Calu3 (cell line): ENCODE results near the gene PDZD7. TPM values are rescaled to one million over a fixed set of nuclear protein-coding genes. Genes with fewer than 3 reads are reported as not detected.

Experiments used
- BruUV-seq: library from RNA; stranded (reverse); fragments of 400-500 nt; replicated peaks from 2 replicates; lab custom pipeline; 2021; lab: Mats Ljungman, UMichigan
- CTCF ChIA-PET: fragments of 300-600 bp; sonication (Branson Sonifier 250); formaldehyde crosslinking; loops from one replicate; lab custom pipeline; 2022; ENCODE audit warnings: antibody characterized with exemption; lab: Charles Lee
- DNase-seq: peaks from one replicate; pipeline ENCODE4 v3.0.0; 2022
- H3K27ac Mint-ChIP-seq: one replicate; pipeline ENCODE4 v1.8.0; 2022; ENCODE audit warnings: mixed read lengths; ENCODE audit not compliant: unreplicated experiment
- H3K27me3 Mint-ChIP-seq: one replicate; pipeline ENCODE4 v1.8.0; 2022; ENCODE audit warnings: mixed read lengths; ENCODE audit not compliant: unreplicated experiment
- H3K36me3 Mint-ChIP-seq: one replicate; pipeline ENCODE4 v1.8.0; 2022; ENCODE audit warnings: mild to moderate bottlenecking, moderate library complexity, mixed read lengths; ENCODE audit not compliant: insufficient read depth, unreplicated experiment
- H3K4me1 Mint-ChIP-seq: one replicate; pipeline ENCODE4 v1.8.0; 2022; ENCODE audit warnings: mild to moderate bottlenecking, low read depth, mixed read lengths; ENCODE audit not compliant: unreplicated experiment
- H3K4me3 Mint-ChIP-seq: one replicate; pipeline ENCODE4 v1.8.0; 2022; ENCODE audit warnings: mild to moderate bottlenecking, low read depth, moderate library complexity, mixed read lengths; ENCODE audit not compliant: unreplicated experiment
- H3K9me3 Mint-ChIP-seq: one replicate; pipeline ENCODE4 v1.8.0; 2022; ENCODE audit warnings: low read depth, mixed read lengths; ENCODE audit not compliant: unreplicated experiment
- intact Hi-C: fragments of 100-400 bp; cut with micrococcal nuclease; formaldehyde crosslinking; loops from one replicate; pipeline ENCODE4 v1.10.0; 2022; ENCODE audit not compliant: unreplicated experiment
- total RNA-seq: library from RNA; stranded (reverse); gene quantifications from 2 replicates; pipeline ENCODE4 v1.2.3, GENCODE V29; 2022
- TF ChIP-seq, protein P1 (sequence below): fragments of 200-600 bp; IDR thresholded peaks from one replicate; pipeline ENCODE4 v1.8.0; 2022; ENCODE audit warnings: antibody characterized with exemption; ENCODE audit not compliant: unreplicated experiment

Gene PDZD7
- total RNA-seq, 1 experiment from 2014 or later: 1.3 TPM

DNA sequence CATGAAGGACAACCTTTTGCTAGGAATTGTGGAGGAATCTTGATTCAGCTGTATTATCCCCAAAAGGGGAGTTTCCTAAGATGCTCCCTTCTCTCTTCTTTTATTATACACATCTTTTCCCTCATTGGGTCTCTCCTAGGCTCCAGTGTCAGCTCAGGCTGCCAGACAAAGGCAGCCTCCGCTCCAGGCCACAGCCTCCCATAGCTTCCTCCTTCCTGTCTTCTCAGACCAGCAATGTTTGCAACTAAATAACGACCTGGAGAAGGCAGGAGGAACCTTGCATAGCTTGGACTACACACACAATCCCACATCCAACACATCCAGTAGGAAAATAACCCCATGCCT lies 12.4 kb upstream of the PDZD7 start:
- Mint-ChIP-seq H3K27me3 (peaks cover 19% of the 10 kb centered on the region), H3K27ac (peak overlapping the region; percentile 99), H3K9me3 (no peaks in the 10 kb centered on the region), H3K4me3 (peak overlapping the region; percentile 88), H3K36me3 (peaks cover 20% of the 10 kb centered on the region), H3K4me1 (peaks cover 20% of the 10 kb centered on the region)
- TSS peak; percentile 65 for BruUV-seq
- TF ChIP-seq, protein P1, sequence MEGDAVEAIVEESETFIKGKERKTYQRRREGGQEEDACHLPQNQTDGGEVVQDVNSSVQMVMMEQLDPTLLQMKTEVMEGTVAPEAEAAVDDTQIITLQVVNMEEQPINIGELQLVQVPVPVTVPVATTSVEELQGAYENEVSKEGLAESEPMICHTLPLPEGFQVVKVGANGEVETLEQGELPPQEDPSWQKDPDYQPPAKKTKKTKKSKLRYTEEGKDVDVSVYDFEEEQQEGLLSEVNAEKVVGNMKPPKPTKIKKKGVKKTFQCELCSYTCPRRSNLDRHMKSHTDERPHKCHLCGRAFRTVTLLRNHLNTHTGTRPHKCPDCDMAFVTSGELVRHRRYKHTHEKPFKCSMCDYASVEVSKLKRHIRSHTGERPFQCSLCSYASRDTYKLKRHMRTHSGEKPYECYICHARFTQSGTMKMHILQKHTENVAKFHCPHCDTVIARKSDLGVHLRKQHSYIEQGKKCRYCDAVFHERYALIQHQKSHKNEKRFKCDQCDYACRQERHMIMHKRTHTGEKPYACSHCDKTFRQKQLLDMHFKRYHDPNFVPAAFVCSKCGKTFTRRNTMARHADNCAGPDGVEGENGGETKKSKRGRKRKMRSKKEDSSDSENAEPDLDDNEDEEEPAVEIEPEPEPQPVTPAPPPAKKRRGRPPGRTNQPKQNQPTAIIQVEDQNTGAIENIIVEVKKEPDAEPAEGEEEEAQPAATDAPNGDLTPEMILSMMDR: no peak
- intact Hi-C loops: no loop called here
- CTCF ChIA-PET: interaction anchor here (0.6 to 2.8 kb wide), 7 partner anchors 8 to 270 kb away, joined by 3 to 26 read pairs (median 6); no protein-coding TSS in a partner anchor
- no peak for DNase-seq

DNA sequence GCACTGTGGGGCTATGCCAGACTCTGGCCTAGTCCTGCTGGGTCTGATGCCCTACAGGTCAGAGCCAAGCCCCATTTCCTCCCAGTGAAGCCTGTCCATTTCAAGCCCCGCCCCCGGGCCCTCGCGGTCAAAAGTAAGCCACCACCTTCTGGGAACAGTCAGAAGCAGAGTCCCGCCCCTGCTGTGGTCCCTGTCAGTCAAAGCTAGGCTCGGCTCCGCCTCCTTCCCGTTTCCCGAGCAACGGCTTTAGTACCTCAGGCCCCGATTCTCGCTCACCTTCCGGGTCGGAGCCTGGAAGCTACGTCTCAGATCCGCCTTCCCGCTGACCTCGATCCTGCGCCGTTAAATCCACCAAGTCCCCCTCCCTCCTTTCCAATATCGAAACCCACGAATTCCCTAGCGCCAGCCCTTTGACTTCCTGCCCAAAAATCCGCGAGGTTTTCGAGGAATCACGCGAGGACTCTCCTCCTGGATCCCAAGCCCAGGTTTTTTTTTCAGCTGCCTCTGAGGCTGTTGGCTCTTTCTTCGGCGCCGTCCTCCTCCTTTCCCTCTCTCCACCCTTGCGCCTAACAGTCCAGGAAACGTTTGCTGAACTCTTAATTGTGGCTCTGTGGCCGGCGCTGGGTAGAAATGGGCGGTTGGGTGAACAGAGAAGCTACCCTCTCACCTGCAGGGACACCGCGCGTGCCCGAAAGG lies 11.9 kb upstream of the PDZD7 start:
- TF ChIP-seq, protein P1: no peak
- DNase-seq: peak; percentile 94
- BruUV-seq: TSS peak; percentile 72
- intact Hi-C loops: no loop called here
- Mint-ChIP-seq H3K9me3 (no peaks in the 10 kb centered on the region), H3K36me3 (peaks cover 20% of the 10 kb centered on the region), H3K27me3 (peaks cover 14% of the 10 kb centered on the region), H3K4me1 (peaks cover 25% of the 10 kb centered on the region), H3K27ac (peak overlapping the region; percentile 99), H3K4me3 (peak overlapping the region; percentile 88)
- CTCF ChIA-PET: interaction anchor here (0.6 to 2.8 kb wide), 7 partner anchors 9 to 99 kb away, joined by 4 to 26 read pairs (median 6); no protein-coding TSS in a partner anchor

DNA sequence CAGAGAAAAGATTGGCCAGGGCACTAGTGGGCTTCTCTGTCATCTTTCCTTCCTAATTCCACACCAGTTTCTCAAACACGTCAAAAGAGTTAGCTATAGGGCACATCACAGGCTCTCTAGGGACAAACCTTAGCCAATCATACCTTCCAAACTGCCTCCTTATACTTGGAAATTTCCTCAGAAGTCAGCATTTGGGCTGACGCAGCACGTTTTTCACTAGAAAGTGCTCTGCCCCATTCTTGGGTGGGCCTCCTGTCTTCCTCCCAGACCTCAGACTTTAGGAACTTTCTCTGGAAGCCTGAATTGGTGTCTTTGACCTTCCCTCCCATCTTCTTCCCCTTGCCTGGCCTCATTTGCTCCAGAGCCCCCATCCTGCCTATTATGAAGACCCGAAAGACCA lies 11.2 kb upstream of the PDZD7 start:
- peak overlapping the region; percentile 99 for H3K27ac Mint-ChIP-seq
- intact Hi-C loops: no loop called here
- TF ChIP-seq, protein P1: no peak
- peaks cover 14% of the 10 kb centered on the region for H3K27me3 Mint-ChIP-seq
- CTCF ChIA-PET: interaction anchor here (1.0 to 2.8 kb wide), 8 partner anchors 8 to 100 kb away, joined by 3 to 26 read pairs (median 6); no protein-coding TSS in a partner anchor
- peak overlapping the region; percentile 88 for H3K4me3 Mint-ChIP-seq
- H3K9me3 Mint-ChIP-seq: no peaks in the 10 kb centered on the region
- H3K36me3 Mint-ChIP-seq: peaks cover 20% of the 10 kb centered on the region
- BruUV-seq: no TSS peak
- no peak for DNase-seq
- peaks cover 27% of the 10 kb centered on the region for H3K4me1 Mint-ChIP-seq

DNA sequence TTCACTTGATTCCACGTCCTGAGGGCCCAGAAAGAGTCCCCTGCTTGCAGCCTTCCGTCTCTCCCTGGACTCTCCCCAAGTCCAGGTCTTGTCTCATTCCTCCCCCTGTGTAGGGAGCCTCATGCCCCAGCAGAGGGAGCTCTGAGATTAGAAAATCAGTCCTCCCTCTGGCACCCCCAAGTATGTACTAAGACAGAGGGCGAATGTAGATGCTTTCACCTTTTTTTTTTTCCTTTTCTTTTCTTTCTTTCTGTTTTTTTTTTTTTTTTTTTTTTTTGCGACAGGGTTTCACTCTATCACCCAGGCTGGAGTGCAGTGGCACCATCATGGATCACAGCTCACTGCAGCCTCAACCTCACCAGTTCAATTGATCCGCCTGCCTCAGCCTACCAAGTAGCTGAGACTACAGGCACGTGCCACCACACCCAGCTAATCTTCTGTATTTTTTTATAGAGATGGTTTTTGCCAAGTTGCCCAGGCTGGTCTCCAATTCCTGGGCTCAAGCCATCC lies 10.4 kb upstream of the PDZD7 start:
- TF ChIP-seq, protein P1: peak; percentile 55
- Mint-ChIP-seq H3K4me1 (peaks cover 27% of the 10 kb centered on the region), H3K4me3 (no peak overlapping the region), H3K36me3 (peaks cover 22% of the 10 kb centered on the region), H3K27me3 (peaks cover 7% of the 10 kb centered on the region), H3K27ac (peak overlapping the region; percentile 30), H3K9me3 (no peaks in the 10 kb centered on the region)
- peak; percentile 72 for DNase-seq
- CTCF ChIA-PET: interaction anchor here (0.7 to 2.8 kb wide), 13 partner anchors 9 to 543 kb away, joined by 3 to 26 read pairs (median 5); no protein-coding TSS in a partner anchor
- BruUV-seq: no TSS peak
- intact Hi-C loops: no loop called here
